HG03095 (cell line): ENCODE results near the gene CMTM4.
"Not testable (repeated sequence)": the region's sequence is repeated elsewhere in the genome, so short reads cannot be mapped to it uniquely, and the experiment has no call there.

Experiments
- ATAC-seq: cut with Tn5 transposase; IDR thresholded peaks from one replicate; pipeline ENCODE4 v1.9.1; 2021; ENCODE audit warnings: moderate library complexity; ENCODE audit not compliant: unreplicated experiment

The CMTM4 gene

DNA sequence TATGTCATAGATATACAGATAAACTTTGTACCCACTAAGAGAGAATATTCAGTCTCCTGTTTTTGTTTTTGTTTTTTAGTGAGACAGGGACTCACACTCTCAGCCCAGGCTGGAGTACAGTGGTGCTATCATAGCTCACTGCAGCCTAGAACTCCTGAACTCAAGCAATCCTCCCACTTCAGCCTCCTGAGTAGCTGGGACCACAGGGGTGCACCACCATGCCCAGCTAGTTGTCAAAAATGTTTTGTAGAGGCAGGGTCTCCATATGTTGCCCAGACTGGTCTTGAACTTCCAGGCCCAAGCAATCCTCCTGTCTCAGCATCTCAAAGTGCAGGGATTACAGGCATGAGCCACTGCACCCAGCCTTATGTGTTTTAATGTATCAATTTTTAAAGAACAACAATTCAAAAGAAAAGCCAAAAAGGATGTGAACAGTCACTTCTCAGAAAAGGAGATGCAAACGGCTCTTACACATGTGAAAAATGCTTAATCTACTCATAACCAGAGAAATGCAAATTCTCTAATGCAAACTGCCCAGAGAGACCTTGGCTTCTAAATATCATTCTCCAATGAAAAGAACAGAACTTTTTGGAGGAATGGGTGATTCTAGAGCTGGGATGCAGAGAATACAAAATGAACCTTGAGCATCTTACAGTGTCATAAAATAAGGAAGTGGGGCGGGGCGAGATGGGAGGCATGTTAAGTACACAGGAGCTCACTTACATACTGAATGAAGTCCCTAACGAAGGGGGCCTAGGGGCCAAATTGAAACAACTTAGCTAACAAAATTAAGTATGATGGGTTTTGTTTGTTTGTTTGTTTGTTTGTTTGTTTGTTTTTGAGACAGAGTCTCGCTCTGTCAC, 99.3 kb downstream of the CMTM4 start:
- peak; percentile 48 for ATAC-seq

DNA sequence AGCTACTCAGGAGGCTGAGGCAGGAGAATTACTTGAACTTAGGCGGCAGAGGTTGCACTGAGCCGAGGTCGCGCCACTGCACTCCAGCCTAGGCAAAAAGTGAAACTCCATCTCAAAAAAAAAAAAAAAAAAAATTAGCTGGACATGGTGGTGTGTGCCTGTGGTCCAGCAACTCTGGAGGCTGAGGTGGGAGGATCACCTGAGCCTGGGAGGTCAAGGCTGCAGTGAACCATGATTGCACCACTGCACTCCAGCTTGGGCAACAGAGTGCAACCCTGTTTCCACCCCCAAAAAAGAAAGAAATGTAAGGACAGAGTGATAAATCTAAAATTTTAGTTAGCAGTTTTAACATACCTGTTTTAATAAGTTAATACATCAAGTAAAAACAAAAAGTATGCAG, 100.0 kb downstream of the CMTM4 start:
- ATAC-seq, result not testable (repeated sequence)

GRCh38 chr16:66594739-66595138, 101.8 kb downstream of the CMTM4 start:
- no peak for ATAC-seq

DNA sequence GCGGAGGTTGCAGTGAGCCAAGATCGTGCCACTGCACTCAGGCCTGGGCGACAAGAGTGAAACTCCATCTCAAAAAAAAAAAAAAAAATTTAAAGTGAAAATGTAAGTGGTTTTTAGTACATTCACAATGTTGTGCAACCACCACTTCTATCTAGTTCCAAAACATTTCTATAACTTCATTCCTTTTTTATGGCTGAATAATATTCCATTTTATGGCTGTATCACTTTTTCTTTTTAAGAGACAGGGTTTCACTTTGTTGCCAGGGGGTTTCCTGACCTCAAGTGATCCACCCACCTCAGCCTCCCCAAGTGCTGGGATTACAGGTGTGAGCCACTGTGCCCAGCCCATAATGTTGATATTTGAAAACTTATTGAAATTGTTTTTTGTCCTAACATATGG, 103.7 kb downstream of the CMTM4 start:
- ATAC-seq, result no peak

- ATAC-seq, result no peak
Measured at GRCh38 chr16:66592241-66592640, 104.3 kb downstream of the CMTM4 start.

- ATAC-seq, result no peak
Measured at GRCh38 chr16:66591018-66591417, 105.5 kb downstream of the CMTM4 start.

DNA sequence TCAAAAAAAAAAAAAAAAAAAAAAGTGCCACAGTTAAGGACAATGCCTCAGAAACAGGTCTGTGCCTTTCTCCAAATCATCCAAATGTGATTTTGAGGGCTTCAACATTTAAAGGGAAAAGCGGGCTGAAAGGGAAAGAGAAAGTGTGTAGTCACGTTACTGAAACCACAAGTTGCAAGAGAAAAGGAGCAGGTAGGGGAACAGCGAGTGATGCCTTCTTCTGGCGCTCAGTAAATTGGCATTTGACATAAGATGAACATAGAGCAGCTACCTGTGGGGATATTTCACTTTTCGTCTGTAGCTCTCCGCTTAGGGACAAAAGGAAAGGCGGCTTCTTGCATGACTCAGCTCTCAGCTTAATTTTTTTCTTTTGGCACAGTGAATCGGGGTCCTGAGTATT, 106.2 kb downstream of the CMTM4 start:
- peak; percentile 47 for ATAC-seq

GRCh38 chr16:66588981-66589713, 107.4 kb downstream of the CMTM4 start:
- peak; percentile 77 for ATAC-seq

- ATAC-seq, result no peak
Measured at GRCh38 chr16:66587881-66588600, 108.5 kb downstream of the CMTM4 start.

GRCh38 chr16:66585481-66586239, 110.9 kb downstream of the CMTM4 start:
- ATAC-seq, result no peak

DNA sequence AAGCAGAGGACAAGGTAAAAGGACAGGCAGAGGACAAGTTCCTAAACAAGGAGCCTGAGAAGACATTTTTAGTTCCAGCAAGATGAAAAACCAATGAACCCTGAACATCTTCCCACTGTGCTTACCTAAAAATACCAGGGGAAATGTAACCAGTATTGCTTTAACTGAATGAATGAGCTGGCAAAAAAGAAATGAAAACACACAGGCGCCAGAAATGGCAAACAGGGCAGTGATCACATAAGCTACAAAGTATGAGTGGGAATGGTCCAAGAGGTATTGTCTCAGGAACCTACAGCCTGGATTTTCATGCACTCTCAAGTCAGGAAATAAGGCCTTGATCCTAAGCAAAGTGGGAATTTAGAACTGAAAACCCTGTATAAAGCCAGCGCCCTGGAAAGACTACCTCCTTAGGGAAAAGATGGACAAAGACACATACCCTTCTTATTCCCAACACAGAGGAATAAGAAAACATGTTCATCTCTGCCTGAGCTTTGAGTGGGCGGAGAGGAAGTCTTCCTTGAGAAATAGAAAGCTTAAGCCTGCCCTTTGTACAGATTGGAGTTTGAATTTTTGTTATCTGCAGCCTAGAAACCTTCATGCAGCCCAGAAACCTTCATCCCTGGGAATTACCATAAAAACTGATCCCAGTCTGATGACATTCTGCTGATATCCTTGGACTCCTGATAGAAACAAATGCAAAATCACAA, 115.1 kb downstream of the CMTM4 start:
- no peak for ATAC-seq

GRCh38 chr16:66580605-66581209, 115.8 kb downstream of the CMTM4 start:
- ATAC-seq, result no peak

DNA sequence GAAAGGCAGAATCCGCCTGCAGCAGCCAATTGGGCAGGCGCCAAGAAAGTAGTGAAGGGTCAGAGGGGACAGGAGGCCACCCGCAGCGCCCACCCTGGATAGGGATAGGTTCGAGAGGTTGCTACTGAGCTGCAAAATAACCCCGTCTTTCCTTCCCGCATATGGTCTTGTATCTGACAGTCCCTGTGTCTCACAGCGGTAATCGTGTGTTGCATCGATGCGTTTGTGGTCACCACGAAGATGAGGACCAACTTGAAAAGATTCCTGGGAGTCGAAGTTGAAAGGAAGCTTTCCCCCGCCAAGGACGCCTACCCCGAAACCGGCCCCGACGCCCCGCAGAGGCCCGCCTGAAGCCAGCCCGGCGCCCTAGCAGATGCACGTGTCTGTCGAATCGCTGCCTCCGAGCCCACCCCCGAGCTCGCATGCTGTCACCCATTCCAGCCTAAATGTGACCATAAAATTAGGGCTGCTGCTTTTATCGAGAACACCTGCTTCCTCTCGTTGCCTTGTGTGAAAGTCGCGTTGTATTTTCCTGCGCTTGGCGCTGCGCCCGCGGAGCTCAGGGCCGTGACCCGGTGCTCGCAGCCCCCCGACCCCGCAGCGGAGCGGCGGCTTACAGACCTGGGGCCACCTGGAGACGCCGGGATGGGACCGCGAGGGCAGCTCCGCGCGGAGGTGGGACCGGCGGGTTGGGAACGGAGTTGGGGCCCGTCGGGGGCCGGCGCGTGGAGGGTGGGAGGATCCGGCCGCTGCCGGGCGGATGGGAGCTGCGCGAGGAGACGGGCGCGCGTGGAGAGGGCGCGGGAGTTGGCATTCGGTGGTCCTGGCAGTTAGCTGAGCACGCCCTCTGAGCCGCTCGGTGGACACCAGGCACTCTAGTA, 117.7 kb downstream of the CMTM4 start, which contains the start of gene CMTM2:
Gene CMTM2 (plus strand): TSS at position 813 of the 881 bp plus-strand sequence. CDS start 145 bp downstream, outside the sequence.
- no peak for ATAC-seq

DNA sequence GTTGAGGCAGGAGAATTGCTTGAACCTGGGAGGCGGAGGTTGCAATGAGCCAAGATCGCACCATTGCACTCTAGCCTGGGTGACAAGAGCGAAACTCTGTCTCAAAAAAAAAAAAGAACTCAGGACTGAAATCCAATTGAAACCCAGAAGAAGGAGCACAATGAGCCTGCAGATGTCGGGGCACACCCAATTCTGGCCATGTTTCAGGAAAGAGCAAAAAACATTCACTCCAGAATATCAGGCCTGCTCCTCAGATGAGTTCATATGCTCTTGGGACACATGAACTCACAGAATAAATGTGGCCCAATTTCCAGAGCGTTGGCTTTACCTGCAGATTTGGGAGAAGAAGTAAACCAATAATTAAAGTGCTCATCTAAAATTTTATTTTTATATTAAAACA, 120.2 kb downstream of the CMTM4 start:
- ATAC-seq, result no peak

- ATAC-seq, result no peak
Measured at GRCh38 chr16:66575060-66575459, 121.5 kb downstream of the CMTM4 start.

GRCh38 chr16:66574531-66574930, 122.0 kb downstream of the CMTM4 start:
- no peak for ATAC-seq

DNA sequence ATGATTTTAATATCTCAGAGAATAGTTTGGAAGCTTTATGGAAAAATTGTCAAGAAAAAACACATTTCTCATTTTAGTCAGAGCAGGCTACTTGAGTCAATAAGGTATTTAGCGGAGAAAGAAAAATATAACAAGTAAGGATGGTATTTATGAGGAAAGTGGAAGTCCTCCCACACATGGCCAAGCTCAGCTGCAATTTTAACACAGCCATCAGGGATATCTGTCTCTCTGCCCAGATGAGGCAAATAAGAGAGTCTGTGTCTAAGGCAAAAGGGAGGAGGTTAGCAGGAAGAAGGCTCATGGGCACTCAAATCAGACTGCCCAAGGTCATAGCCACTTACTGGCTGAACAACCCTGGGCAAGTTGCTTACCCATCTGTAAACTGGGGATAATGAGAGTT, 122.5 kb downstream of the CMTM4 start:
- ATAC-seq, result no peak

DNA sequence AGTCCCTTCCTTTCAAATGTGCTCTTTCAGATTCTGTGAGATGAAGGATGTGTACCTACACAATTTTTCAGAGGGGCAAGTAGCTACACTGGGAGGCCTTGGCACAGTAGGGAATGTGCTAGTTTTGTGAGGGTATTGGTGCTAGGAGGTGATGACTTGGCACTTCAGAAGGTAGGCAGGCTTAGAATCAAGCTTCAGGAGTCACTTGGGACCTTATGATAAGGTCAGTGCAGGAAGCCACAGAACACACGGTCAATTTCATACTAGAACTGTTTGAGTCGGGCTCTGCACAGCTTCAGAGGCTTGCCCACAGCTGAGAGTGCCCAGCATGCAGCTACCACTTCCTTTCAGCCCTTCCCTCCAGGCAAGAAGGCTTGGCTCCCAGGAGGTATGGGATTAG, 124.2 kb downstream of the CMTM4 start:
- ATAC-seq, result no peak
